ENCODE measurements around the gene KLHDC7A.

KLHDC7A gene

DNA sequence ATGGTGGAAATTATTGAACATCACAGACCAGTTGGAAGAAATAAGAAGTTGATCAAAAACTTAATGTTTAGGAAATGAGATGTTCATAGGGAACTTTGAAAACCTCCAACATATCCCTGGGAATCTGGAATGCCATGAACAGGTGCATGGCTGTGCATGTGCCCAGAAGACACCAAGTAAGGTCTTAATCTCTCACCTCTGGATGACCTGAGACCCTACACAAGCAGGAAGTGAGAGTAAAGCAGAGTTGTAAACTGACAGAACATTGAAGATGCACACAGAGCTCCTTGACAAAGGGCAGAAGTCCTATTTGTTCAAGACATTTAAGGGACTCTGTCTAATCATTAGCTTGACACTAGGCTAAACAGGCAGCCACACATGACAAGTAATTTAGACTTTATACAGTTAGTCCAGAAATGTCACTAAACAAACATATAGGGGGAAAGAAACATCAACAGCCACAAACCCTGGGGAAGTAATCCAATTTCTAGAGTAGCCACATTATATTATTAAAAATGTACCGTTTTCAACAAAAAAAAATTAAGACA, 34.5 kb downstream of the KLHDC7A start:
- Histone ChIP-seq H2AFZ (ENCODE audit: low read length) (no peak overlapping the region), H3K9me2 (replicated peaks; ENCODE audit: low read depth, low read length) (no peaks in the 10 kb centered on the region), H3K27me3 (ENCODE audit: insufficient read depth, low read length, poor library complexity, severe bottlenecking) (no peaks in the 10 kb centered on the region), H3K4me2 (ENCODE audit: low read depth, low read length, poor library complexity, severe bottlenecking) (no peak overlapping the region), H3K9ac (ENCODE audit: low read depth, low read length, poor library complexity, severe bottlenecking) (no peak overlapping the region), H3F3A (ENCODE audit: low read depth) (no peaks in the 10 kb centered on the region), H4K20me1 (ENCODE audit: insufficient read depth, low read length, poor library complexity, severe bottlenecking) (no peaks in the 10 kb centered on the region), H3K4me1 (ENCODE audit: insufficient read depth, low read length, poor library complexity, severe bottlenecking) (no peaks in the 10 kb centered on the region), H3K36me3 (ENCODE audit: insufficient read depth, low read length) (no peaks in the 10 kb centered on the region), H3K79me2 (ENCODE audit: insufficient read depth, low read length) (no peaks in the 10 kb centered on the region), H3K9me3 (ENCODE audit: insufficient read depth, low read depth, low read length) (no peaks in the 10 kb centered on the region; the same call in 1 of the 2 replicates), H3K4me3 (ENCODE audit: low read length, poor library complexity, severe bottlenecking) (no peak overlapping the region)
- TF ChIP-seq, protein P1, sequence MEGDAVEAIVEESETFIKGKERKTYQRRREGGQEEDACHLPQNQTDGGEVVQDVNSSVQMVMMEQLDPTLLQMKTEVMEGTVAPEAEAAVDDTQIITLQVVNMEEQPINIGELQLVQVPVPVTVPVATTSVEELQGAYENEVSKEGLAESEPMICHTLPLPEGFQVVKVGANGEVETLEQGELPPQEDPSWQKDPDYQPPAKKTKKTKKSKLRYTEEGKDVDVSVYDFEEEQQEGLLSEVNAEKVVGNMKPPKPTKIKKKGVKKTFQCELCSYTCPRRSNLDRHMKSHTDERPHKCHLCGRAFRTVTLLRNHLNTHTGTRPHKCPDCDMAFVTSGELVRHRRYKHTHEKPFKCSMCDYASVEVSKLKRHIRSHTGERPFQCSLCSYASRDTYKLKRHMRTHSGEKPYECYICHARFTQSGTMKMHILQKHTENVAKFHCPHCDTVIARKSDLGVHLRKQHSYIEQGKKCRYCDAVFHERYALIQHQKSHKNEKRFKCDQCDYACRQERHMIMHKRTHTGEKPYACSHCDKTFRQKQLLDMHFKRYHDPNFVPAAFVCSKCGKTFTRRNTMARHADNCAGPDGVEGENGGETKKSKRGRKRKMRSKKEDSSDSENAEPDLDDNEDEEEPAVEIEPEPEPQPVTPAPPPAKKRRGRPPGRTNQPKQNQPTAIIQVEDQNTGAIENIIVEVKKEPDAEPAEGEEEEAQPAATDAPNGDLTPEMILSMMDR (conservative IDR thresholded peaks at IDR 0.05; ENCODE audit: low read length) = no peak
- no peak for TF ChIP-seq EZH2phosphoT487 (IDR thresholded peaks at IDR 0.05; ENCODE audit: borderline replicate concordance)

DNA sequence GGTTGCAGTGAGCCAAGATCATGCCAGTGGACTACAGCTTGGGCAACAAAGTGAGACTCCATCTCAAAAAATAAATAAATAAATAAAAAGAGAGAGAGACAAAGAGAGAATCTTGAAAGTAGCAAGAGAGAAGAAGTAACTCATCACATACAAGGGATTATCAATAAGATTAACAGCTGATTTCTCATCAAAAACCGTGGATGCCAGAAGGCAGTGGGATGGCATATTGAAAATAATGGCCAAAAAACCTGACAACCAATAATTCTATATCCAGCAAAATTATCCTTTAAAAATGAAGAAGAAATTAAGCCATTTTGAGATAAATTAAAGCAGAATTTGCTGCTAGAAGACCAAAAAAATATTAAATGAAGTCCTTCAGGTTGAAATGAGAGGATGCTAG, 35.7 kb downstream of the KLHDC7A start:
- H3K36me3 ChIP-seq (ENCODE audit: insufficient read depth, low read length) = no peaks in the 10 kb centered on the region

DNA sequence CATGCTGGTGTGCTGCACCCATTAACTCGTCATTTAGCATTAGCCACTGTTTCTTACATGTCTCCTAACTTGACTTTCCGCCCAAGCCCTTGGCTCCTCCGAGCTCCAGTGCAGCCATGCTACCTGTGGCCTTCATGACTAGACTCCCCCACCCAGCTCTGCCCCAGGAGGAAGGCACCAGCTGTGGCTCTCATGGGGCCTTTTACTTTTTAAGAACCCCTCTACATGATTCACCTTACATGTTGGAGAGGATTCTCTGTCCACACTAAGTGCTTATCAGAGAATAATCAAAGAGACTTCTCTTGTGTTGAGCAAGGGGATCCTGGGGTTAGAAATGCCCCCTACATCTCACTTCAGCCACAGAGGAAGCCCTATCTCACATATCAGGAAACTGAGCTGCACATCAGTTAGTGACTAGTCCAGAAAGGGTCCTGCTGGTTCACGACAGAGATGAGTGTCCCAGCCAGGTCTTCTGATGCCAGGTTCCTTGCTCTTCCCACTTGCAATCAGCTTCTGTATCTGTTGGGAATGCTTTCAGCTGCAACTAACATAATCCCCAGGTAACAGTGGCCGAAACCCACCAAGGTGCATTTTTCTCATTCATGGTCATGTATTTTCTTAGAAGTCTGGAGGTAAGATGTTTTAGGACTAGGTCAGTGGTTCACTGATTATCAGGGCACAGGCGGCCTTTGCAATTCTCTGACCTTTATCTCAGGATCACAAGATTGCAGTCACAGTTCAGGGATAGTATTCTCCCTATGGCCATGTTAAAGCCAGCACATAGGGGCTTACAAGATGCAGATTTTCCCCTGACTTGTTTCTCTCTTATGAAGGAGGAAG, 45.9 kb downstream of the KLHDC7A start:
- H3F3A ChIP-seq (ENCODE audit: low read depth) = no peaks in the 10 kb centered on the region
- H2AFZ ChIP-seq (ENCODE audit: low read length) = no peak overlapping the region
- no peaks in the 10 kb centered on the region for H4K20me1 ChIP-seq (ENCODE audit: insufficient read depth, low read length, poor library complexity, severe bottlenecking)
- no peak overlapping the region for H3K4me2 ChIP-seq (ENCODE audit: low read depth, low read length, poor library complexity, severe bottlenecking)
- H3K36me3 ChIP-seq (ENCODE audit: insufficient read depth, low read length) = no peaks in the 10 kb centered on the region
- no peak for TF ChIP-seq EZH2phosphoT487 (IDR thresholded peaks at IDR 0.05; ENCODE audit: borderline replicate concordance)
- TF ChIP-seq, protein P1 (conservative IDR thresholded peaks at IDR 0.05; ENCODE audit: low read length) = no peak
- H3K9me2 ChIP-seq (replicated peaks; ENCODE audit: low read depth, low read length) = no peaks in the 10 kb centered on the region
- H3K9me3 ChIP-seq (ENCODE audit: insufficient read depth, low read depth, low read length) = no peaks in the 10 kb centered on the region
- no peak overlapping the region for H3K9ac ChIP-seq (ENCODE audit: low read depth, low read length, poor library complexity, severe bottlenecking)
- no peaks in the 10 kb centered on the region for H3K79me2 ChIP-seq (ENCODE audit: insufficient read depth, low read length)
- H3K27me3 ChIP-seq (ENCODE audit: insufficient read depth, low read length, poor library complexity, severe bottlenecking) = no peaks in the 10 kb centered on the region
- H3K4me1 ChIP-seq (ENCODE audit: insufficient read depth, low read length, poor library complexity, severe bottlenecking) = no peaks in the 10 kb centered on the region
- H3K4me3 ChIP-seq (ENCODE audit: low read length, poor library complexity, severe bottlenecking) = no peak overlapping the region

More for the DNA sequence above, 35.7 kb downstream of the KLHDC7A start:
- Histone ChIP-seq H3K4me1 (ENCODE audit: insufficient read depth, low read length, poor library complexity, severe bottlenecking) (no peaks in the 10 kb centered on the region), H3F3A (ENCODE audit: low read depth) (no peaks in the 10 kb centered on the region), H3K27me3 (ENCODE audit: insufficient read depth, low read length, poor library complexity, severe bottlenecking) (no peaks in the 10 kb centered on the region), H3K9ac (ENCODE audit: low read depth, low read length, poor library complexity, severe bottlenecking) (no peak overlapping the region), H2AFZ (ENCODE audit: low read length) (no peak overlapping the region), H3K9me2 (replicated peaks; ENCODE audit: low read depth, low read length) (no peaks in the 10 kb centered on the region), H3K4me2 (ENCODE audit: low read depth, low read length, poor library complexity, severe bottlenecking) (no peak overlapping the region), H4K20me1 (ENCODE audit: insufficient read depth, low read length, poor library complexity, severe bottlenecking) (no peaks in the 10 kb centered on the region), H3K4me3 (ENCODE audit: low read length, poor library complexity, severe bottlenecking) (no peak overlapping the region), H3K79me2 (ENCODE audit: insufficient read depth, low read length) (no peaks in the 10 kb centered on the region), H3K9me3 (ENCODE audit: insufficient read depth, low read depth, low read length) (no peaks in the 10 kb centered on the region; the same call in 1 of the 2 replicates)
- TF ChIP-seq EZH2phosphoT487 (IDR thresholded peaks at IDR 0.05; ENCODE audit: borderline replicate concordance) = no peak
- TF ChIP-seq, protein P1 (conservative IDR thresholded peaks at IDR 0.05; ENCODE audit: low read length) = no peak

Data from Loucy (cell line).